ENCODE measurements around the gene PSMD9.
"Not testable (repeated sequence)": the region's sequence is repeated elsewhere in the genome, so short reads cannot be mapped to it uniquely, and the experiment has no call there.

The PSMD9 gene

DNA sequence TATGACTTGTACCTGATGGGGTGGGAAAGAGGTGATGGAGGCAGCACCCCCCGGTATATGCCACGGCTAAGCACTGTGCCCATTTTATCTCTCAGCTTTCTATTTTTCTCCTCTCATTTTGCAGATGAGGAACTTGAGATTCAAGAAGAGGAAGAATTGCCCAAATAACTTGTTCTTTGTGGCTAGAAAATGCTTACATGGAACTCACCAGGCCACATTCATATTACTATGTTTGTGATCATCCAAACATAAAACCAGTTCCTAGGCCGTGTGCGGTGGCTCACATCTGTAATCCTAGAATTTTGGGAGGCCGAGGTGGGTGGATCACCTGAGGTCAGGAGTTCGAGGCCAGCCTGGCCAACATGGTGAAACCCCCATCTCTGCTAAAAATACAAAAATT is 14.5 kb upstream of the PSMD9 start:
- Histone ChIP-seq H3K79me1 (ENCODE audit: low read depth, low read length) (no peaks in the 10 kb centered on the region), H2AK5ac (ENCODE audit: low read depth, low read length) (no peak overlapping the region), H2BK120ac (ENCODE audit: low read depth, low read length) (no peak overlapping the region), H3K4ac (ENCODE audit: low read length) (no peak overlapping the region), H3K27me3 (ENCODE audit: control insufficient read depth in 3 of 3, insufficient read depth in 3 of 3, low read depth in 1 of 3, low read length in 3 of 3) (no peaks in the 10 kb centered on the region), H3K23ac (ENCODE audit: low read depth, low read length, poor library complexity) (no peak overlapping the region), H3K14ac (ENCODE audit: low read length) (no peak overlapping the region), H3K4me2 (ENCODE audit: insufficient read depth, low read length, poor library complexity, severe bottlenecking) (no peak overlapping the region), H2BK12ac (ENCODE audit: low read length) (no peak overlapping the region), H4K91ac (ENCODE audit: low read depth, low read length, poor library complexity) (no peak overlapping the region), H3K27ac (replicated peaks; ENCODE audit: low read length) (no peak overlapping the region), H3K4me3 (ENCODE audit: low read length in 2 of 2) (no peak overlapping the region), H2BK5ac (ENCODE audit: low read length) (no peak overlapping the region), H3K36me3 (replicated peaks in 1 of 2; ENCODE audit: control insufficient read depth in 2 of 2, insufficient read depth in 2 of 2, low read length in 2 of 2) (no peaks in the 10 kb centered on the region), H2AFZ (ENCODE audit: low read length) (no peak overlapping the region), H3K4me1 (ENCODE audit: control insufficient read depth in 2 of 2, insufficient read depth in 1 of 2, low read depth in 1 of 2, low read length in 2 of 2) (no peaks in the 10 kb centered on the region), H3K9me3 (replicated peaks in 1 of 2; ENCODE audit: control insufficient read depth in 2 of 2, insufficient read depth in 1 of 2, low read depth in 1 of 2, low read length in 2 of 2) (peaks cover 0 to 2% of the 10 kb centered on the region in 2 donors), H2BK15ac (ENCODE audit: low read length) (no peak overlapping the region), H3K9ac (ENCODE audit: low read depth, low read length, poor library complexity) (no peak overlapping the region), H3K18ac (ENCODE audit: low read length) (no peak overlapping the region), H4K8ac (ENCODE audit: low read depth, low read length) (no peak overlapping the region)
- no CpG with 5 or more reads among the region's 6 CpGs for WGBS, 2 donors (ENCODE audit: extremely low coverage in 2 of 2, insufficient read length in 2 of 2, insufficient replicate concordance in 1 of 2)
- no peak for DNase-seq (ENCODE audit: low spot score)

DNA sequence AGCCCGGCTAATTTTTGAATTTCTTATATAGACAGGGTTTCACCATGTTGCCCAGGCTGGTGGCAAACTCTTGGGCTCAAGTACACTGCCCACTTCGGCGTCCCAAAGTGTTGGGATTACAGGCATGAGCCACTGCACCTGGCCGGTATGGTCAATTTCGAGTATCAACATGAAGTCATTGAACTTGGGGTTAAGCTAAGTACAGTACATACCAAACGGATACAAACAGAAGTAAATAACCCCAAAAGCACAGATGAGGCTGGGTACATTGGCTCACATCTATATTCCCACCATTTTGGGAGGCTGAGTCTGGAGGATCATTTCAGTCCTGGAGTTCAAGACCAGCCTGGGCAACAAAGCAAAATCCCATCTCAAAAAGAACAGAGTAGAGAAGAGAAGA is 13.0 kb upstream of the PSMD9 start:
- Histone ChIP-seq H3K27me3 (ENCODE audit: control insufficient read depth in 3 of 3, insufficient read depth in 3 of 3, low read depth in 1 of 3, low read length in 3 of 3) (no peaks in the 10 kb centered on the region), H3K79me1 (ENCODE audit: low read depth, low read length) (no peaks in the 10 kb centered on the region), H3K4me3 (ENCODE audit: low read length in 2 of 2) (no peak overlapping the region), H4K8ac (ENCODE audit: low read depth, low read length) (no peak overlapping the region), H2BK120ac (ENCODE audit: low read depth, low read length) (no peak overlapping the region), H2AK5ac (ENCODE audit: low read depth, low read length) (no peak overlapping the region), H2AFZ (ENCODE audit: low read length) (no peak overlapping the region), H2BK12ac (ENCODE audit: low read length) (no peak overlapping the region), H3K4ac (ENCODE audit: low read length) (no peak overlapping the region), H3K4me1 (ENCODE audit: control insufficient read depth in 2 of 2, insufficient read depth in 1 of 2, low read depth in 1 of 2, low read length in 2 of 2) (no peaks in the 10 kb centered on the region), H3K23ac (ENCODE audit: low read depth, low read length, poor library complexity) (no peak overlapping the region), H3K36me3 (replicated peaks in 1 of 2; ENCODE audit: control insufficient read depth in 2 of 2, insufficient read depth in 2 of 2, low read length in 2 of 2) (no peaks in the 10 kb centered on the region), H2BK15ac (ENCODE audit: low read length) (no peak overlapping the region), H3K14ac (ENCODE audit: low read length) (no peak overlapping the region), H3K9me3 (replicated peaks in 1 of 2; ENCODE audit: control insufficient read depth in 2 of 2, insufficient read depth in 1 of 2, low read depth in 1 of 2, low read length in 2 of 2) (peaks cover 0 to 2% of the 10 kb centered on the region in 2 donors), H4K91ac (ENCODE audit: low read depth, low read length, poor library complexity) (no peak overlapping the region), H3K18ac (ENCODE audit: low read length) (no peak overlapping the region), H3K9ac (ENCODE audit: low read depth, low read length, poor library complexity) (no peak overlapping the region), H2BK5ac (ENCODE audit: low read length) (no peak overlapping the region), H3K4me2 (ENCODE audit: insufficient read depth, low read length, poor library complexity, severe bottlenecking) (no peak overlapping the region), H3K27ac (replicated peaks; ENCODE audit: low read length) (no peak overlapping the region)
- DNase-seq (ENCODE audit: low spot score): no peak
- WGBS, 2 donors (ENCODE audit: extremely low coverage in 2 of 2, insufficient read length in 2 of 2, insufficient replicate concordance in 1 of 2): no CpG with 5 or more reads among the region's 6 CpGs

DNA sequence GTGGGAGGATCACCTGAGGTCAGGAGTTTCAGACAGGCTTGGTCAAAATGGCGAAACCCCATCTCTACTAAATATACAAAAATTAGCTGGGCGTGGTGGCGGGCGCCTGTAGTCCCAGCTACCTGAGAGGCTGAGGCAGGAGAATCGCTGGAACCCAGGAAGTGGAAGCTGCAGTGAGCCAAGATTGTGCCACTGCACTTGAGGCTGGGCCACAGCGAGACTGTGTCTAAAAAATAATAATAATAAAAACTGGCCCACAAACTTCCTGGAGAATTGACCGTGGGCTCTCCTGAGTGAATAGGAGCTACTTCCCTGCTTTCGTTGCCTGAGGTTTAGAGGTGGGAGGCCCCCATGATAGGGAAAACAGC is 12.5 kb upstream of the PSMD9 start:
- not testable (repeated sequence) for DNase-seq (ENCODE audit: low spot score); H3K79me1 ChIP-seq (ENCODE audit: low read depth, low read length); H3K4me3 ChIP-seq (ENCODE audit: low read length in 2 of 2); H3K23ac ChIP-seq (ENCODE audit: low read depth, low read length, poor library complexity); H3K27ac ChIP-seq (replicated peaks; ENCODE audit: low read length); H3K18ac ChIP-seq (ENCODE audit: low read length); H3K14ac ChIP-seq (ENCODE audit: low read length); H3K4me1 ChIP-seq (ENCODE audit: control insufficient read depth in 2 of 2, insufficient read depth in 1 of 2, low read depth in 1 of 2, low read length in 2 of 2); H2AFZ ChIP-seq (ENCODE audit: low read length); H3K9me3 ChIP-seq (replicated peaks in 1 of 2; ENCODE audit: control insufficient read depth in 2 of 2, insufficient read depth in 1 of 2, low read depth in 1 of 2, low read length in 2 of 2); H4K91ac ChIP-seq (ENCODE audit: low read depth, low read length, poor library complexity); H3K9ac ChIP-seq (ENCODE audit: low read depth, low read length, poor library complexity); H2BK12ac ChIP-seq (ENCODE audit: low read length); H3K36me3 ChIP-seq (replicated peaks in 1 of 2; ENCODE audit: control insufficient read depth in 2 of 2, insufficient read depth in 2 of 2, low read length in 2 of 2); H2BK5ac ChIP-seq (ENCODE audit: low read length); H3K4ac ChIP-seq (ENCODE audit: low read length); H2AK5ac ChIP-seq (ENCODE audit: low read depth, low read length); H2BK15ac ChIP-seq (ENCODE audit: low read length); H4K8ac ChIP-seq (ENCODE audit: low read depth, low read length); H3K27me3 ChIP-seq (ENCODE audit: control insufficient read depth in 3 of 3, insufficient read depth in 3 of 3, low read depth in 1 of 3, low read length in 3 of 3); H2BK120ac ChIP-seq (ENCODE audit: low read depth, low read length); H3K4me2 ChIP-seq (ENCODE audit: insufficient read depth, low read length, poor library complexity, severe bottlenecking)
- no CpG with 5 or more reads among the region's 8 CpGs for WGBS, 2 donors (ENCODE audit: extremely low coverage in 2 of 2, insufficient read length in 2 of 2, insufficient replicate concordance in 1 of 2)

- Histone ChIP-seq H3K79me1 (ENCODE audit: low read depth, low read length) (no peaks in the 10 kb centered on the region), H2BK15ac (ENCODE audit: low read length) (no peak overlapping the region), H3K4me3 (ENCODE audit: low read length in 2 of 2) (no peak overlapping the region), H2BK12ac (ENCODE audit: low read length) (no peak overlapping the region), H3K9me3 (replicated peaks in 1 of 2; ENCODE audit: control insufficient read depth in 2 of 2, insufficient read depth in 1 of 2, low read depth in 1 of 2, low read length in 2 of 2) (no peaks in the 10 kb centered on the region), H2AK5ac (ENCODE audit: low read depth, low read length) (no peak overlapping the region), H3K14ac (ENCODE audit: low read length) (no peak overlapping the region), H2BK5ac (ENCODE audit: low read length) (no peak overlapping the region), H2BK120ac (ENCODE audit: low read depth, low read length) (no peak overlapping the region), H3K23ac (ENCODE audit: low read depth, low read length, poor library complexity) (no peak overlapping the region), H4K8ac (ENCODE audit: low read depth, low read length) (peak overlapping the region; percentile 92), H3K36me3 (replicated peaks in 1 of 2; ENCODE audit: control insufficient read depth in 2 of 2, insufficient read depth in 2 of 2, low read length in 2 of 2) (no peaks in the 10 kb centered on the region), H3K27ac (replicated peaks; ENCODE audit: low read length) (peak overlapping the region; percentile 49), H3K9ac (ENCODE audit: low read depth, low read length, poor library complexity) (no peak overlapping the region), H2AFZ (ENCODE audit: low read length) (no peak overlapping the region), H3K27me3 (ENCODE audit: control insufficient read depth in 3 of 3, insufficient read depth in 3 of 3, low read depth in 1 of 3, low read length in 3 of 3) (no peaks in the 10 kb centered on the region), H3K4ac (ENCODE audit: low read length) (no peak overlapping the region), H3K4me1 (ENCODE audit: control insufficient read depth in 2 of 2, insufficient read depth in 1 of 2, low read depth in 1 of 2, low read length in 2 of 2) (peaks cover 0 to 7% of the 10 kb centered on the region in 2 donors), H4K91ac (ENCODE audit: low read depth, low read length, poor library complexity) (no peak overlapping the region), H3K4me2 (ENCODE audit: insufficient read depth, low read length, poor library complexity, severe bottlenecking) (no peak overlapping the region), H3K18ac (ENCODE audit: low read length) (peak overlapping the region; percentile 35)
- WGBS, 2 donors (ENCODE audit: extremely low coverage in 2 of 2, insufficient read length in 2 of 2, insufficient replicate concordance in 1 of 2): no CpG with 5 or more reads among the region's 4 CpGs
- no peak for DNase-seq (ENCODE audit: low spot score)
These were observed 5.3 kb upstream of the PSMD9 start for GRCh38 chr12:121883315-121883660.

All from neuronal stem cell (in vitro differentiated cells).